ENCODE results near the gene CFLAR. TPM values are rescaled to one million over a fixed set of nuclear protein-coding genes. Genes with fewer than 3 reads are reported as not detected.

Gene CFLAR
- total and polyA plus RNA-seq, 9 of the 15 experiments (the other 6 are each of a cell fraction or from before 2014, with no cell fraction given): 27.5 to 102 (median 54.0) TPM

GRCh38 chr2:201158111-201158929 is 42.4 kb downstream of the CFLAR start (continued):
- TF ChIP-seq ZNF174 (CRISPR knock-in tag; IDR thresholded peaks at IDR 0.05) (no peak), HMG20B (CRISPR knock-in tag; IDR thresholded peaks at IDR 0.05) (no peak), KDM1A (IDR thresholded peaks at IDR 0.05) (0 out of 4 replicates have a peak, but pooled peaks of 1 of the 2 experiments have one; percentile 44), MLLT1 (IDR thresholded peaks at IDR 0.05) (no peak), NCOA4 (IDR thresholded peaks at IDR 0.05; ENCODE audit: partially characterized antibody) (no peak), ZBTB8A (IDR thresholded peaks at IDR 0.05; ENCODE audit: partially characterized antibody) (no peak), RNF219 (CRISPR knock-in tag; IDR thresholded peaks at IDR 0.05) (no peak), BACH1 (tag; IDR thresholded peaks at IDR 0.05) (no peak), CHD2 (IDR thresholded peaks at IDR 0.05; ENCODE audit: low read depth, low read length) (no peak), SAFB (IDR thresholded peaks at IDR 0.05; ENCODE audit: borderline replicate concordance, low read depth, low read length) (no peak), ZFP1 (CRISPR knock-in tag; IDR thresholded peaks at IDR 0.05) (no peak), ZNF239 (CRISPR knock-in tag; IDR thresholded peaks at IDR 0.05) (no peak), TAL1 (IDR thresholded peaks at IDR 0.05) (peak; percentile 52), TCF7L2 (IDR thresholded peaks at IDR 0.05; ENCODE audit: low read depth, low read length) (no peak), HMG20A (CRISPR knock-in tag; conservative IDR thresholded peaks at IDR 0.05) (no peak), CHD4 (IDR thresholded peaks at IDR 0.05; ENCODE audit: insufficient read depth, insufficient replicate concordance, low read depth, low read length, poor library complexity, severe bottlenecking) (no peak), PTTG1 (tag; IDR thresholded peaks at IDR 0.05; ENCODE audit: low read depth) (no peak), KLF10 (CRISPR knock-in tag; IDR thresholded peaks at IDR 0.05) (no peak), CBX1 (IDR thresholded peaks at IDR 0.05; ENCODE audit: low read depth) (no peak), ZNF12 (CRISPR knock-in tag; IDR thresholded peaks at IDR 0.05) (no peak), ATF1 (CRISPR knock-in tag; IDR thresholded peaks at IDR 0.05) (no peak), ATF1 (tag; IDR thresholded peaks at IDR 0.05) (peak; percentile 46), SIN3A (IDR thresholded peaks at IDR 0.05; ENCODE audit: borderline replicate concordance in 2 of 2, control insufficient read depth in 1 of 2, low read depth in 2 of 2, low read length in 2 of 2) (peak in 1 of 2 experiments; percentile 66; a peak in 1 of 4 replicates), POLR3A (IDR thresholded peaks at IDR 0.05; ENCODE audit: borderline replicate concordance, extremely low read depth, insufficient read depth, insufficient read length) (no peak), RCOR1 (IDR thresholded peaks at IDR 0.05; ENCODE audit: borderline replicate concordance in 1 of 2, low read depth in 2 of 2, low read length in 2 of 2) (peak in 1 of 2 experiments; percentile 78; a peak in 1 of 4 replicates), FIP1L1 (IDR thresholded peaks at IDR 0.05; ENCODE audit: low read depth, low read length, poor library complexity, severe bottlenecking) (no peak), STAG1 (CRISPR knock-in tag; IDR thresholded peaks at IDR 0.05; ENCODE audit: borderline replicate concordance) (no peak)

Data from K562 (cell line).